ENCODE data around the gene ARL16.

DNA sequence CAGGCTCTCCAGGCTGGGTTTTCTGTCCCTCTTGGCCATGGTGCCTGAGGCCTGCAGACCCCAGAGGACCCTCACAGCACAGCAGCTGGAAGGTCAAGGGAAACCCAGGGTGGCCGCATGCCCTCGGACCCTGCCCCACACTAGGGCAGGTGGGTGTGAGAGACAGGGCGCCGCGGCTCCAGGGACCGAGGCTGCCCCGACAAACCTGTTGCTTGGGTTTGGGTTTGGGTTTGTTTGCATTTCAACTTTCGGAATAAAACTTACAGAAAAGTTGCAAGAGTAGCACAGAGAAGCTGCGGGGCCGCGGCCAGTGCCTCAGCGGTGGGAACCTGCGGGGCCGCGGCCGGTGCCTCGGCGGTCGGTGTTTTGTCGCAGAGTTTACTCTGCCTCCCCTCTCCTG lies 8.0 kb upstream of the ARL16 start:
- TF ChIP-seq POLR2A (IDR thresholded peaks at IDR 0.05) = no peak
- TF ChIP-seq CTCF (IDR thresholded peaks at IDR 0.05) = no peak

Data from testis (tissue), 2 donors.